ENCODE results near the gene RNF141.

GRCh38 chr11:10462746-10463300 lies 78.2 kb downstream of the RNF141 start:
- no peak for TF ChIP-seq CTCF (IDR thresholded peaks at IDR 0.05)
- TF ChIP-seq POLR2A (IDR thresholded peaks at IDR 0.05): no peak
- TF ChIP-seq EP300 (IDR thresholded peaks at IDR 0.05): no peak

Data from ovary (tissue), 3 donors.